ENCODE results near the gene PPP1R12C. TPM values are rescaled to one million over a fixed set of nuclear protein-coding genes. Genes with fewer than 3 reads are reported as not detected.

Gene PPP1R12C
- total RNA-seq, 1 donor from 2014 or later: 21.8 TPM

GRCh38 chr19:55134736-55135135 lies 17.3 kb upstream of the PPP1R12C start:
- DNase-seq (ENCODE audit: low spot score): no peak
- Histone ChIP-seq H3F3A (ENCODE audit: low read depth) (peaks cover 11% of the 10 kb centered on the region), H3K9ac (no peak overlapping the region), H3K27me3 (no peaks in the 10 kb centered on the region), H3K9me3 (ENCODE audit: low read depth) (no peaks in the 10 kb centered on the region), H3K79me2 (ENCODE audit: low read depth) (no peaks in the 10 kb centered on the region), H3K4me2 (no peak overlapping the region), H3K36me3 (no peaks in the 10 kb centered on the region), H3K4me1 (no peaks in the 10 kb centered on the region), H2AFZ (replicated peaks) (no peak overlapping the region), H3K4me3 (no peak overlapping the region), H3K27ac (no peak overlapping the region), H4K20me1 (ENCODE audit: low read depth) (no peaks in the 10 kb centered on the region)
- H3K4me1 Mint-ChIP-seq: peaks cover 32% of the 10 kb centered on the region
- H3K9me3 Mint-ChIP-seq: no peaks in the 10 kb centered on the region
- H3K27ac Mint-ChIP-seq: no peak overlapping the region
- H3K27me3 Mint-ChIP-seq (ENCODE audit: insufficient read depth, low read depth): no peaks in the 10 kb centered on the region
- H3K36me3 Mint-ChIP-seq: no peaks in the 10 kb centered on the region
- TF ChIP-seq EZH2phosphoT487 (IDR thresholded peaks at IDR 0.05) (no peak), EZH2 (IDR thresholded peaks at IDR 0.05) (no peak)
- TF ChIP-seq, protein P1, sequence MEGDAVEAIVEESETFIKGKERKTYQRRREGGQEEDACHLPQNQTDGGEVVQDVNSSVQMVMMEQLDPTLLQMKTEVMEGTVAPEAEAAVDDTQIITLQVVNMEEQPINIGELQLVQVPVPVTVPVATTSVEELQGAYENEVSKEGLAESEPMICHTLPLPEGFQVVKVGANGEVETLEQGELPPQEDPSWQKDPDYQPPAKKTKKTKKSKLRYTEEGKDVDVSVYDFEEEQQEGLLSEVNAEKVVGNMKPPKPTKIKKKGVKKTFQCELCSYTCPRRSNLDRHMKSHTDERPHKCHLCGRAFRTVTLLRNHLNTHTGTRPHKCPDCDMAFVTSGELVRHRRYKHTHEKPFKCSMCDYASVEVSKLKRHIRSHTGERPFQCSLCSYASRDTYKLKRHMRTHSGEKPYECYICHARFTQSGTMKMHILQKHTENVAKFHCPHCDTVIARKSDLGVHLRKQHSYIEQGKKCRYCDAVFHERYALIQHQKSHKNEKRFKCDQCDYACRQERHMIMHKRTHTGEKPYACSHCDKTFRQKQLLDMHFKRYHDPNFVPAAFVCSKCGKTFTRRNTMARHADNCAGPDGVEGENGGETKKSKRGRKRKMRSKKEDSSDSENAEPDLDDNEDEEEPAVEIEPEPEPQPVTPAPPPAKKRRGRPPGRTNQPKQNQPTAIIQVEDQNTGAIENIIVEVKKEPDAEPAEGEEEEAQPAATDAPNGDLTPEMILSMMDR (IDR thresholded peaks at IDR 0.05): no peak
- H3K4me3 Mint-ChIP-seq: no peak overlapping the region

GRCh38 chr19:55133639-55134444 lies 16.4 kb upstream of the PPP1R12C start:
- peaks cover 32% of the 10 kb centered on the region for H3K4me1 Mint-ChIP-seq
- no peak overlapping the region for H2AFZ ChIP-seq (replicated peaks)
- H3K4me3 ChIP-seq: no peak overlapping the region
- H3F3A ChIP-seq (ENCODE audit: low read depth): peaks cover 11% of the 10 kb centered on the region
- H3K27me3 ChIP-seq: no peaks in the 10 kb centered on the region
- no peak overlapping the region for H3K27ac ChIP-seq
- H3K4me2 ChIP-seq: no peak overlapping the region
- peak overlapping the region; percentile 57 for H3K27ac Mint-ChIP-seq
- H3K4me1 ChIP-seq: no peaks in the 10 kb centered on the region
- TF ChIP-seq EZH2 (IDR thresholded peaks at IDR 0.05) (no peak), EZH2phosphoT487 (IDR thresholded peaks at IDR 0.05) (no peak)
- TF ChIP-seq, protein P1 (IDR thresholded peaks at IDR 0.05): no peak
- no peaks in the 10 kb centered on the region for H3K36me3 Mint-ChIP-seq
- H4K20me1 ChIP-seq (ENCODE audit: low read depth): no peaks in the 10 kb centered on the region
- no peak for DNase-seq (ENCODE audit: low spot score)
- H3K79me2 ChIP-seq (ENCODE audit: low read depth): no peaks in the 10 kb centered on the region
- no peaks in the 10 kb centered on the region for H3K9me3 ChIP-seq (ENCODE audit: low read depth)
- no peaks in the 10 kb centered on the region for H3K36me3 ChIP-seq
- H3K27me3 Mint-ChIP-seq (ENCODE audit: insufficient read depth, low read depth): no peaks in the 10 kb centered on the region
- no peaks in the 10 kb centered on the region for H3K9me3 Mint-ChIP-seq
- H3K9ac ChIP-seq: no peak overlapping the region
- H3K4me3 Mint-ChIP-seq: peak overlapping the region; percentile 25

- Mint-ChIP-seq H3K36me3 (no peaks in the 10 kb centered on the region), H3K9me3 (no peaks in the 10 kb centered on the region), H3K4me1 (peaks cover 27% of the 10 kb centered on the region), H3K4me3 (peak overlapping the region; percentile 5), H3K27me3 (ENCODE audit: insufficient read depth, low read depth) (peaks cover 2% of the 10 kb centered on the region), H3K27ac (no peak overlapping the region)
- H3K9me3 ChIP-seq (ENCODE audit: low read depth): no peaks in the 10 kb centered on the region
- H3K36me3 ChIP-seq: no peaks in the 10 kb centered on the region
- no peaks in the 10 kb centered on the region for H4K20me1 ChIP-seq (ENCODE audit: low read depth)
- H3K79me2 ChIP-seq (ENCODE audit: low read depth): no peaks in the 10 kb centered on the region
- no peak overlapping the region for H2AFZ ChIP-seq (replicated peaks)
- DNase-seq (ENCODE audit: low spot score): no peak
- H3K4me2 ChIP-seq: no peak overlapping the region
- peaks cover 11% of the 10 kb centered on the region for H3F3A ChIP-seq (ENCODE audit: low read depth)
- no peak overlapping the region for H3K9ac ChIP-seq
- H3K4me3 ChIP-seq: no peak overlapping the region
- H3K4me1 ChIP-seq: no peaks in the 10 kb centered on the region
- no peak overlapping the region for H3K27ac ChIP-seq
- no peaks in the 10 kb centered on the region for H3K27me3 ChIP-seq
- TF ChIP-seq, protein P1 (IDR thresholded peaks at IDR 0.05): no peak
- no peak for TF ChIP-seq EZH2phosphoT487 (IDR thresholded peaks at IDR 0.05)
- TF ChIP-seq EZH2 (IDR thresholded peaks at IDR 0.05): no peak
Observed at GRCh38 chr19:55132453-55133129, 15.2 kb upstream of the PPP1R12C start.

All from neural progenitor cell (in vitro differentiated cells).